ENCODE measurements around the gene MIB2.
A peak's percentile ranks its signal among the peaks of the same experiment; 100 is the strongest.
"Not testable (repeated sequence)": the region's sequence is repeated elsewhere in the genome, so short reads cannot be mapped to it uniquely, and the experiment has no call there.

The MIB2 gene

DNA sequence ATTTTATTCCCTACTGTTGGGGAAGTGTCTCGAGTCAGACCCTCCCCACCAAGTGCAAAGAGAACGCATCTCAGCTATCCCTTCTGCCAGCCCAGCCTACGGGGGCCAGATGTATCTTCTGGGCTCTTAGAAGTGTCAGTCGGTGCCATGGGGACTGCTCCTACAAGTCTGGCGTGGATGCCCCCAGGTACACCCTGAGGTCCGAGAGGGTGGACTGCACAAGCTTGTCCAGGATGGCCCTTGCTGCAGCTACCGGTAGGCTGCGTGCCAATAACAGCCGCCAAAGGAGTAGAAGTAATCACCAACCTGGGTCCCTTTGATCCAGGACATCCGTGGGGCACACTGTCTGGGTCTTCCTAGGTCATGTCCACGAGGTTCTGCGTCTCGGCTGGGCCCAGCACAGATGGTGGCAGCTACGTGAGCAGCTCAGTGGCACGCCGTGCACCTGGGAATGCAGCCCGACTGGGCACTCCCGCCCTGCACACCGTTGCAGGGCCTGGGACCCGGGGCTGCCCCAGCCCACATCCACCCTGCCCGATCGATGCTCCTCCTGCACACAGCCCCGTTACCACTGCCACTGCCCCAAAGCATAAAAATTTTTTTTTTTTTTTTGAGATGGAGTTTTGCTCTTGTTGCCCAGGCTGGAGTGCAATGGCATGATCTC lies 31.8 kb upstream of the MIB2 start:
- Histone ChIP-seq H3K9me3 (ENCODE audit: control insufficient read depth, insufficient read depth, low read length) (no peaks in the 10 kb centered on the region), H3K4me3 (ENCODE audit: low read depth, low read length) (no peak overlapping the region), H3K36me3 (ENCODE audit: control insufficient read depth, insufficient read depth, low read length) (no peaks in the 10 kb centered on the region), H3K4me1 (ENCODE audit: control insufficient read depth, insufficient read depth, low read length) (no peaks in the 10 kb centered on the region), H3K9ac (ENCODE audit: low read depth, low read length) (no peak overlapping the region), H3K27me3 (ENCODE audit: control insufficient read depth, insufficient read depth, low read length) (peaks cover 2% of the 10 kb centered on the region)

DNA sequence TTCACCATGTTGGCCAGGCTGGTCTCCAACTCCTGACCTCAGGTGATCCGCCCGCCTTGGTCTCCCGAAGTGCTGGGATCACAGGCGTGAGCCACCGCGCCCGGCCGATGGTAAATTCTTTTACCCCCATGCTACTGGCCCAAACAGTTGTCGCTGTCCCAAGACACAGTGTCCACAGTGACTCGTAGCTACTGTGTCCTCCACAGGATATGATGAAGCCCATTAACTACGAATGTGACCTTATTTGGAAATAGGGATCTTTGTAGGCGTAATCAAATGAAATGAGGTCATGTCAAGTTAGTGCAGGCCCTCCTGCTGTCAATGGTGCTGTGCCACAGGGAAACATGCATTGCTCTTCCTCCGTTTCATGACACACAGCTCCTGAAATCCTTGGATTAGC lies 23.8 kb upstream of the MIB2 start:
- no peaks in the 10 kb centered on the region for H3K9me3 ChIP-seq (ENCODE audit: control insufficient read depth, insufficient read depth, low read length)

DNA sequence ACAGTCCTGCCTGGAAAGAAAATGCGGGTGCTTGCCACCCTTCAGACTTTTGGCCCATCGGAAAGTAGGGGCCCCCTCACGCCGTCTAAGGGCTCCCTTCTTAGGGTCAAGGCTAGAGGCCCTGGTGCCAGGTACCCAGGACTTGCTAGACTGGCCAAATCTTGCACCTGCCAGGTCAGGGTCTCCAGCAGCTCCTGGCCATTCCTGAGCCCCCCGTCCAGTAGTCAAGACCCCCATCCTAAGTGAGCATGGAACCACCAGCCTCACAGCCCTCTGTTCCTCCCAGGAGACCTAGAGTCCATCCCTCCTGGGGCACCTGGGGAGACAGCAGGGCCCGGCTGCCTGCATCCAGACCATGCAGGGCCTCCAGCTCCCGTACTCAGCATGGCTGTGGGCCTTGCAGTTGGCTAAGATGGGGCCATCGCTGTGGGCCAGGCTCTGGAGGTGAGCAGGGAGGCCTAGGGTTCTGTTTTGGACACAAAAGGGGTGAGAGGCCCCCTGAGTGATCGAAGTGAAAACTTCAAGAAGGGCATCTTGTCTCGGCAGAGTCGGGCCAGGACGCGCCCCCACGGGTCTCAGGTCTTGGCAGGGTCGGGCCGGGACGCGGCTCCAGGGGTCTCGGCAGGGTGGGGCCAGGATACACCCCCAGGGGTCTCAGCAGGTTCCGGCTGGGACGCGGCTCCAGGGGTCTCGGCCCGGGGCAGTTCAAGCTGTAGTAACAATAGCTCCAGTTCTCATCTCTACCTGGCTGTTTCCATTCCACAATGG lies 21.3 kb upstream of the MIB2 start:
- Histone ChIP-seq H3K9me3 (ENCODE audit: control insufficient read depth, insufficient read depth, low read length) (no peaks in the 10 kb centered on the region), H3K4me1 (ENCODE audit: control insufficient read depth, insufficient read depth, low read length) (peaks cover 3% of the 10 kb centered on the region), H3K27me3 (ENCODE audit: control insufficient read depth, insufficient read depth, low read length) (peaks cover 28% of the 10 kb centered on the region), H3K4me3 (ENCODE audit: low read depth, low read length) (no peak overlapping the region), H3K9ac (ENCODE audit: low read depth, low read length) (no peak overlapping the region), H3K36me3 (ENCODE audit: control insufficient read depth, insufficient read depth, low read length) (no peaks in the 10 kb centered on the region)

More for the DNA sequence above, 23.8 kb upstream of the MIB2 start:
- Histone ChIP-seq H3K4me3 (ENCODE audit: low read depth, low read length) (no peak overlapping the region), H3K36me3 (ENCODE audit: control insufficient read depth, insufficient read depth, low read length) (no peaks in the 10 kb centered on the region), H3K4me1 (ENCODE audit: control insufficient read depth, insufficient read depth, low read length) (no peaks in the 10 kb centered on the region), H3K27me3 (ENCODE audit: control insufficient read depth, insufficient read depth, low read length) (peaks cover 16% of the 10 kb centered on the region), H3K9ac (ENCODE audit: low read depth, low read length) (no peak overlapping the region)

DNA sequence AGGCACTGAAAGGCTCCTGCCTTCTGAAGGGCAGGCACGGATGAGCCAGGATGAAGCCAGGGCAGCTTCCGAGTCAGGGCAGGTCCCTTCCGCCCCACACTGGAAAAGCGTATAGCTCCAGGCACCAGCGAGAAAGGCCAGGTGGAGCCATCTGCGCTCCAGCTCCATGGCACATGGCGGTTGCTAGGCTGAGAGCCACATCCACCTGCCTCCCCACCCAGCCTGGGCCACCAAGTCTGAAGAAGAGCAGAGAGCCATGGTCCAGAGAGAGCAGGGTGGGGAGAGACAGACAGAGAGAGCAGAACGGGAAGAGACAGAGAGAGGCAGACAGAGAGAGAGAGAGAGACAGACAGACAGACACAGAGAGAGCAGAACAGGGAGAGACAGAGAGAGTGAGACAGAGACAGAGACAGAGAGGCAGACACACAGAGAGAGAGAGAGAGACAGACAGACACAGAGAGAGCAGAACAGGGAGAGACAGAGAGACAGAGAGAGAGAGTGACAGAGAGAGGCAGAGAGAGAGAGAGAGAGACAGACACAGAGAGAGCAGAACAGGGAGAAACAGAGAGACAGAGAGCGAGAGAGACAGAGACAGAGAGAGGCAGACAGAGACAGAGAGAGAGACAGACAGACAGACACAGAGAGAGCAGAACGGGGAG lies 20.6 kb upstream of the MIB2 start:
- Histone ChIP-seq H3K36me3 (ENCODE audit: control insufficient read depth, insufficient read depth, low read length) (no peaks in the 10 kb centered on the region), H3K4me3 (ENCODE audit: low read depth, low read length) (no peak overlapping the region), H3K4me1 (ENCODE audit: control insufficient read depth, insufficient read depth, low read length) (peaks cover 3% of the 10 kb centered on the region), H3K9me3 (ENCODE audit: control insufficient read depth, insufficient read depth, low read length) (no peaks in the 10 kb centered on the region), H3K9ac (ENCODE audit: low read depth, low read length) (no peak overlapping the region), H3K27me3 (ENCODE audit: control insufficient read depth, insufficient read depth, low read length) (peaks cover 28% of the 10 kb centered on the region)

DNA sequence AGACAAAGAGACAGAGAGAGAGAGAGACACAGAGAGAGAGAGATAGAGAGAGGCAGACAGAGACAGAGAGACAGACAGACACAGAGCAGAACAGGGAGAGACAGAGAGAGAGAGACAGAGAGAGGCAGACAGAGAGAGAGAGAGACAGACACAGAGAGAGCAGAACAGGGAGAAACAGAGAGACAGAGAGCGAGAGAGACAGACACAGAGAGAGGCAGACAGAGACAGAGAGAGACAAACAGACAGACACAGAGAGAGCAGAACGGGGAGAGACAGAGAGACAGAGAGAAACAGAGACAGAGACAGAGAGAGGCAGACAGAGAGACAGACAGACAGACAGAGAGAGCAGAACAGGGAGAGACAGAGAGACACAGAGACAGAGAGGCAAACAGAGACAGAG lies 20.0 kb upstream of the MIB2 start:
- H3K9ac ChIP-seq (ENCODE audit: low read depth, low read length); H3K36me3 ChIP-seq (ENCODE audit: control insufficient read depth, insufficient read depth, low read length); H3K4me3 ChIP-seq (ENCODE audit: low read depth, low read length); H3K9me3 ChIP-seq (ENCODE audit: control insufficient read depth, insufficient read depth, low read length); H3K4me1 ChIP-seq (ENCODE audit: control insufficient read depth, insufficient read depth, low read length): not testable (repeated sequence)
- H3K27me3 ChIP-seq (ENCODE audit: control insufficient read depth, insufficient read depth, low read length): peaks cover 28% of the 10 kb centered on the region

DNA sequence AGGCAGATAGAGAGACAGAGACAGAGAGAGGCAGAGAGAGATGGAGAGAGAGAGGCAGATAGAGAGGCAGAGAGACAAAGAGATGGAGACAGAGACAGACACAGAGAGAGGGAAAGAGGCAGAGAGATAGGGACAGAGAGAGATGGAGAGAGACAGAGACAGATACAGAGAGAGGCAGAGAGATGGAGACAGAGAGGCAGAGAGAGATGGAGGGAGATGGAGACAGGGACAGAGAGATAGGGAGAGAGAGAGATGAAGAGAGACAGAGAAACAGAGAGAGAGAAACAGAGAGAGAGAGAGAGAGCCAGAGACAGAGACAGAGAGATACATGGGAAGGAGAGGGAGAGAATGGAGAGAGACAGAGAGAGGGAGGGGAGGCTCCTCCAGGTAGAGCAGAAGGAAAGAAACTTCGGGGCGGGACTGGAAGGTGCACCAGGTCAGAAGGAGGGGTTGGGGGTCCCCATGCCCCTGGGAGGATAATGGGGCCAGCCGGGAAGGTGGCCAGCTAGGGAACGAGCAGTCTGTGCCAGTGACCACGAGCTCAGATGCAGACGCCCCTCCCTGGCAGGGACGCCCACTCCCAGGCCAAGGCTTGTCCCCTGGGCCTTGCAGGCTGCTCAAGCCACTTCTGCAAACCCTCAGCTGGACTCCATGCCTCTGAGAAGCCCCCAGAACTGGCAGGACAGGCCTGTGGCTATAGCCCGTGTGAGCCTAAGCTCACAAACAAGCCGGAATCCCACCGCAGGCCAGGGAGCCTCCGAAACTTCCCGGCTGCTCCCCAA lies 18.6 kb upstream of the MIB2 start:
- no peak overlapping the region for H3K4me3 ChIP-seq (ENCODE audit: low read depth, low read length)
- no peaks in the 10 kb centered on the region for H3K9me3 ChIP-seq (ENCODE audit: control insufficient read depth, insufficient read depth, low read length)
- peaks cover 38% of the 10 kb centered on the region for H3K27me3 ChIP-seq (ENCODE audit: control insufficient read depth, insufficient read depth, low read length)
- H3K36me3 ChIP-seq (ENCODE audit: control insufficient read depth, insufficient read depth, low read length): no peaks in the 10 kb centered on the region
- peaks cover 3% of the 10 kb centered on the region for H3K4me1 ChIP-seq (ENCODE audit: control insufficient read depth, insufficient read depth, low read length)
- peak overlapping the region; percentile 24 for H3K9ac ChIP-seq (ENCODE audit: low read depth, low read length)

DNA sequence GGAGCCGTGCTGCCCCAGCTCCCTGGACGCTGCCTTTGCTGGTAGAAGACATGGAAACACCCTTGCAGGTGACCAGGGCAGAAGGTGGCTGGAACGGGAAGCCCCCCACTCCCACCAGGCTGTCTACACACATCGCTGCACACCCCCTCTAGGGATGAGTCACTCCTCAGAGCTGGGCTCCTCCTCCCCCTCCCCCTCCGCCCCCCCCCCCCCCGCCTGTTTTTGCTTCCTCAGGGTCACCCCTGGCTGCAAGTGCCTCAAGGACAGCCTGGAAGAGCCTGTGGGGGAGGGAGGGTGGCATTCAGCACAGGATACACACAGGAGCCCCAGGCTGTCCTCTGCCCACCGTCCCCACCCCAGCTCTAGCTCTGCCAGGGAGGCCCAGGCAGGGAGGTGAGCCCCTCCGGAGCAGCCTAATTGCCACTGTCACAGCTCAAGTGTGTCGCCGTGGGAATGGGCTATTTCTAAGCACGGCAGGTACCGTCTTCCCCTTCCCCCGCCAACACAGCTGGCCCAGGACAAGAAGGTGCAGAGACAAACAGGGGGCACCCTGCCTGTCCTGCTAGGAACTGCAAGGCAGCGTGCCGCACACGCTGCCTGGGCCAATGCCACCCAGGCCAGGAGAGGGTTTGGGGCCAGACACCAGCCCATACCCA lies 17.9 kb upstream of the MIB2 start:
- peaks cover 3% of the 10 kb centered on the region for H3K4me1 ChIP-seq (ENCODE audit: control insufficient read depth, insufficient read depth, low read length)
- H3K27me3 ChIP-seq (ENCODE audit: control insufficient read depth, insufficient read depth, low read length): peaks cover 40% of the 10 kb centered on the region
- no peaks in the 10 kb centered on the region for H3K36me3 ChIP-seq (ENCODE audit: control insufficient read depth, insufficient read depth, low read length)
- H3K9ac ChIP-seq (ENCODE audit: low read depth, low read length): peak overlapping the region; percentile 24
- H3K4me3 ChIP-seq (ENCODE audit: low read depth, low read length): no peak overlapping the region
- no peaks in the 10 kb centered on the region for H3K9me3 ChIP-seq (ENCODE audit: control insufficient read depth, insufficient read depth, low read length)

DNA sequence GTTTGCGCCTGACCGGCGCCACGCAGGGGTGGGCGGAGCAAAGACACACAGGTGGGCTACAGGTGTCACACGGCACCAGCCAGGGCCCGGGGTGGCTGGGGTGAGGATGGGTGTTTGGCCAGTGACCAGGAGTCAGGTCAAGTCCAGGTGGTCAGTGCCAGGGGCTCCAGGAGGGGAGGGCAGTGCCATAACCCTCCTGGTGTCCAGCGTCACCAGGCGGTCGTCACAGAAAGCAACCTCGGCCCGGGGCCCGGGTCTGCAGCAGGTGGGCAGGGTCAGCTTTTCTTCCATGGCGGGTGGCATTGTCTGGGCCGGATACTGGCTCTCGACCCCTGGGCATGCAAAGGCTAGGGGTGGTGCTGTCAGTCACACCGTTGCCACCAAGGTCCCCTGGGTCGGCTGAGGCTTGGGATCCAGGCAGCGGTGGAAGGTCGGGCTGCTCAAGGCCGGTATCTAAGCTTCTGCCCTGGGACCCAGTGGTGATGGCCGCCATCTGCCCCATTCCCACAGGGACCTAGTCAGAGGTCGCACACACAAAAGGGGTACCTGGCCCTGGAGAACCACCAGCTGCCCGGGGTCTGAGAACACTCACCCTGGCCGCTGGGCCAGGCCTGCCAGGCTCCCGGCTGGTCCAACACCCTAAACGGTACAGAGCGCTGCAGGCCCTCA lies 17.1 kb upstream of the MIB2 start:
- Histone ChIP-seq H3K36me3 (ENCODE audit: control insufficient read depth, insufficient read depth, low read length) (no peaks in the 10 kb centered on the region), H3K27me3 (ENCODE audit: control insufficient read depth, insufficient read depth, low read length) (peaks cover 40% of the 10 kb centered on the region), H3K9me3 (ENCODE audit: control insufficient read depth, insufficient read depth, low read length) (no peaks in the 10 kb centered on the region)

DNA sequence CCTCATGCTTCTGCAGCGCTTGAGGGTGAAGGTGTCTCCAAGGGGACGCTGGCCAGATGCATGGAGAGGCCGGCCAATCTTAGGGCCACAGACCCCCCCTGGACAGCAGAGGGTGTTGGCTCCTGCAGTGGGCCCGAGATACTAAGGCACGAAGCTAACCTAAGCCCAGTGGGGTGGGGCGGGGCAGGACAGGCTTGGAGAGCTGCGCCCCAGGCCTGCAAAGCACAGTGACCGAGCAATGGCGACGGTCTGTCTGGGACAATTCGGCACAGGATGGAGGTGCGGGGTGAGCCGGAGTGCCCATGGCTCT lies 16.6 kb upstream of the MIB2 start:
- Histone ChIP-seq H3K36me3 (ENCODE audit: control insufficient read depth, insufficient read depth, low read length) (no peaks in the 10 kb centered on the region), H3K27me3 (ENCODE audit: control insufficient read depth, insufficient read depth, low read length) (peaks cover 40% of the 10 kb centered on the region), H3K9ac (ENCODE audit: low read depth, low read length) (no peak overlapping the region), H3K9me3 (ENCODE audit: control insufficient read depth, insufficient read depth, low read length) (no peaks in the 10 kb centered on the region), H3K4me1 (ENCODE audit: control insufficient read depth, insufficient read depth, low read length) (peaks cover 3% of the 10 kb centered on the region), H3K4me3 (ENCODE audit: low read depth, low read length) (peak overlapping the region; percentile 32)

More for the DNA sequence above, 17.1 kb upstream of the MIB2 start:
- Histone ChIP-seq H3K4me3 (ENCODE audit: low read depth, low read length) (no peak overlapping the region), H3K4me1 (ENCODE audit: control insufficient read depth, insufficient read depth, low read length) (peaks cover 3% of the 10 kb centered on the region), H3K9ac (ENCODE audit: low read depth, low read length) (no peak overlapping the region)

DNA sequence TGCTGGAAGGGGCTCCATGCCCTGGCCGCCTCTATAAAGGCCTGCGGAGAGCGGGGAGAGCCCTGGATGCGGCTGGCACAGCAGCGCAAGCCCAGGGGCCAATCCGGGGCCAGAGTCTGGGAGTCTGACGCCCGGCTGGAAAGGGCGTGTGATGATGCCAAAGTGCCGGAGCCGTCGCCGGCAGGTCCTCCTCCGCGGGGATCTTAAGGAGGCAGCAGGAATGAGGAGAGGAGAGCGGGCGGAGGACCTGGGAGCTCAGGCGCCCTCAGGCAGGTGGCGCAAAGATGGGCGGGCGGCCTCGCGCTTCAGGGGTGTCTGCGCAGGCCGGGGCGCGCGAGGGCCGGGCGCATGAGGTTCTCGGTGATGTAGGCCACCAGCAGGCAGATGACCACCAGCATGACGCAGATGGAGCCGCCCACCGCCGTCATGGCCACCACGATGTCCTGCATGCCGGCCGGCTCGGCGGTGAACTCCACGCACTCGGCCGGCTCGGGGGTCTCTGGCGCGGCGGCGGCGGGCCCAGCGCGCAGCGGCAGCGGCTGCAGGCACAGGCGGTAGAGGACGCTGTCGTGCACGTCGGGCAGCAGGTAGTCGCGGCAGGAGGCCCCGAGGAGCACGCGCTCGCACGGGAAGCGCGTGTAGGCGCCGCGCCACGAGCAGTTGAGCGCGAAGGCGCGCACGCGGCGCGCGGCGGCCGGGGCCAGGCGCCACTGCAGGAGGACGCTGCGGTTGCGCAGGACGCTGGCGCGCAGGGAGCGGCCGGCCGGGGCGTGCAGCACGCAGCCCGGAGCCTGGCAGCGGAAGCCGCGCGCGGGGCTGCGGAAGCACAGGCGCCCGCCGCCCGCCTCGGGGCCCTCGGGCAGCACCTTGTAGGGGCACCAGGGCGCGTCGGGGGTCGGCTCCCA lies 16.0 kb upstream of the MIB2 start:
- H3K27me3 ChIP-seq (ENCODE audit: control insufficient read depth, insufficient read depth, low read length): peaks cover 40% of the 10 kb centered on the region
- no peaks in the 10 kb centered on the region for H3K36me3 ChIP-seq (ENCODE audit: control insufficient read depth, insufficient read depth, low read length)
- H3K9me3 ChIP-seq (ENCODE audit: control insufficient read depth, insufficient read depth, low read length): no peaks in the 10 kb centered on the region
- H3K9ac ChIP-seq (ENCODE audit: low read depth, low read length): peak overlapping the region; percentile 24
- H3K4me1 ChIP-seq (ENCODE audit: control insufficient read depth, insufficient read depth, low read length): peaks cover 3% of the 10 kb centered on the region
- H3K4me3 ChIP-seq (ENCODE audit: low read depth, low read length): peak overlapping the region; percentile 32
